Measurements from ENCODE around the gene PRKG1.
"Not testable (repeated sequence)": the region's sequence is repeated elsewhere in the genome, so short reads cannot be mapped to it uniquely, and the experiment has no call there.

DNA sequence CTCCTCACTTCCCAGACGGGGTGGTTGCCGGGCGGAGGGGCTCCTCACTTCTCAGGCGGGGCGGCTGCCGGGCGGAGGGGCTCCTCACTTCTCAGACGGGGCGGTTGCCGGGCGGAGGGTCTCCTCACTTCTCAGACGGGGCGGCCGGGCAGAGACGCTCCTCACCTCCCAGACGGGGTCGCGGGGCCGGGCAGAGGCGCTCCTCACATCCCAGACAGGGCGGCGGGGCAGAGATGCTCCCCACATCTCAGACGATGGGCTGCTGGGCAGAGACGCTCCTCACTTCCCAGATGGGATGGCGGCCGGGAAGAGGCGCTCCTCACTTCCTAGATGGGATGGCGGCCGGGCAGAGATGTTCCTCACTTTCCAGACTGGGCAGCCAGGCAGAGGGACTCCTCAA, 318.7 kb downstream of the PRKG1 start:
- TF ChIP-seq, protein P1, sequence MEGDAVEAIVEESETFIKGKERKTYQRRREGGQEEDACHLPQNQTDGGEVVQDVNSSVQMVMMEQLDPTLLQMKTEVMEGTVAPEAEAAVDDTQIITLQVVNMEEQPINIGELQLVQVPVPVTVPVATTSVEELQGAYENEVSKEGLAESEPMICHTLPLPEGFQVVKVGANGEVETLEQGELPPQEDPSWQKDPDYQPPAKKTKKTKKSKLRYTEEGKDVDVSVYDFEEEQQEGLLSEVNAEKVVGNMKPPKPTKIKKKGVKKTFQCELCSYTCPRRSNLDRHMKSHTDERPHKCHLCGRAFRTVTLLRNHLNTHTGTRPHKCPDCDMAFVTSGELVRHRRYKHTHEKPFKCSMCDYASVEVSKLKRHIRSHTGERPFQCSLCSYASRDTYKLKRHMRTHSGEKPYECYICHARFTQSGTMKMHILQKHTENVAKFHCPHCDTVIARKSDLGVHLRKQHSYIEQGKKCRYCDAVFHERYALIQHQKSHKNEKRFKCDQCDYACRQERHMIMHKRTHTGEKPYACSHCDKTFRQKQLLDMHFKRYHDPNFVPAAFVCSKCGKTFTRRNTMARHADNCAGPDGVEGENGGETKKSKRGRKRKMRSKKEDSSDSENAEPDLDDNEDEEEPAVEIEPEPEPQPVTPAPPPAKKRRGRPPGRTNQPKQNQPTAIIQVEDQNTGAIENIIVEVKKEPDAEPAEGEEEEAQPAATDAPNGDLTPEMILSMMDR (IDR thresholded peaks at IDR 0.05) = not testable (repeated sequence)
- not testable (repeated sequence) for TF ChIP-seq POLR2A (IDR thresholded peaks at IDR 0.05)
